ENCODE measurements around the gene OSBP.

GRCh38 chr11:59630493-59630892, 14.9 kb upstream of the OSBP start:
- TF ChIP-seq CTCF (IDR thresholded peaks at IDR 0.05): no peak
- no peak for TF ChIP-seq SP1 (CRISPR knock-in tag; conservative IDR thresholded peaks at IDR 0.05)
- TF ChIP-seq ZNF263 (CRISPR knock-in tag; IDR thresholded peaks at IDR 0.05; ENCODE audit: low read depth): no peak
- TF ChIP-seq MLX (CRISPR knock-in tag; IDR thresholded peaks at IDR 0.05): no peak
- TF ChIP-seq MAX (CRISPR knock-in tag; IDR thresholded peaks at IDR 0.05): no peak
- no peak for TF ChIP-seq AFF4 (CRISPR knock-in tag; IDR thresholded peaks at IDR 0.05; ENCODE audit: borderline replicate concordance)
- TF ChIP-seq ZNF416 (CRISPR knock-in tag; IDR thresholded peaks at IDR 0.05): no peak
- TF ChIP-seq HMGXB4 (CRISPR knock-in tag; IDR thresholded peaks at IDR 0.05): no peak
- no peak for TF ChIP-seq EMX1 (CRISPR knock-in tag; IDR thresholded peaks at IDR 0.05)
- TF ChIP-seq NR3C1 (CRISPR knock-in tag; conservative IDR thresholded peaks at IDR 0.05; ENCODE audit: low read depth): no peak
- no peak for TF ChIP-seq FOXP4 (CRISPR knock-in tag; IDR thresholded peaks at IDR 0.05)
- TF ChIP-seq ELF4 (CRISPR knock-in tag; IDR thresholded peaks at IDR 0.05; ENCODE audit: low read depth): no peak
